HepG2 (cell line): ENCODE results near the gene EYA3.

Experiments
- FIP1L1 ChIP-seq: fragments of 200-400 bp; formaldehyde crosslinking; IDR thresholded peaks from 2 replicates; pipeline ENCODE4 v1.6.1; 2018; ENCODE audit warnings: low read depth, mild to moderate bottlenecking, low read length, moderate library complexity, borderline replicate concordance; ENCODE audit not compliant: insufficient read depth
- NR2C2 ChIP-seq: sonication (generic); formaldehyde crosslinking; IDR thresholded peaks from 2 replicates; pipeline ENCODE4 v1.4.0; 2020; ENCODE audit warnings: missing genetic modification reagents, mild to moderate bottlenecking, moderate library complexity, borderline replicate concordance
- RARG ChIP-seq: sonication (generic); formaldehyde crosslinking; IDR thresholded peaks from 2 replicates; pipeline ENCODE4 v1.4.0; 2020; ENCODE audit warnings: low read depth, mild to moderate bottlenecking, missing genetic modification reagents

GRCh38 chr1:28136922-28137613, 48.7 kb upstream of the EYA3 start:
- TF ChIP-seq RARG (CRISPR knock-in tag), result no peak
- TF ChIP-seq FIP1L1, result no peak
- no peak for TF ChIP-seq NR2C2 (CRISPR knock-in tag)
